Measurements from ENCODE around the gene ACSS1.

- TF ChIP-seq POLR2AphosphoS5 (IDR thresholded peaks at IDR 0.05; ENCODE audit: low read depth, low read length), result no peak
- no peak for TF ChIP-seq TAF1 (IDR thresholded peaks at IDR 0.05; ENCODE audit: borderline replicate concordance, insufficient read depth, low read length)
- no peak for TF ChIP-seq FOXP2 (optimal IDR thresholded peaks at IDR 0.05; ENCODE audit: borderline replicate concordance, extremely low read depth, extremely low read length, insufficient read depth)
- TF ChIP-seq REST (IDR thresholded peaks at IDR 0.05; ENCODE audit: insufficient read depth in 1 of 2, low read depth in 2 of 2, low read length in 2 of 2), result no peak
Observed at GRCh38 chr20:25023356-25023755, 34.6 kb downstream of the ACSS1 start.

Measured in PFSK-1 (cell line).